HEK293 (cell line): ENCODE measurements around the gene CRACR2A.

Source experiments
- BCL11B ChIP-seq: fragments of 450-650 bp; formaldehyde crosslinking; IDR thresholded peaks from 2 replicates; pipeline ENCODE4 v1.5.1; 2016; ENCODE audit warnings: low read depth, missing biosample characterization, missing genetic modification characterization
- EGR2 ChIP-seq: fragments of 450-650 bp; formaldehyde crosslinking; IDR thresholded peaks from 2 replicates; pipeline ENCODE4 v1.5.1; 2016; ENCODE audit warnings: low read depth, missing biosample characterization, missing genetic modification characterization
- GLIS1 ChIP-seq: fragments of 450-650 bp; formaldehyde crosslinking; IDR thresholded peaks from 2 replicates; pipeline ENCODE4 v1.5.1; 2016; ENCODE audit warnings: missing biosample characterization, missing genetic modification characterization
- PRDM1 ChIP-seq: fragments of 450-650 bp; formaldehyde crosslinking; IDR thresholded peaks from 2 replicates; pipeline ENCODE4; 2016; ENCODE audit warnings: missing biosample characterization, missing genetic modification characterization
- SP7 ChIP-seq: fragments of 450-650 bp; formaldehyde crosslinking; IDR thresholded peaks from 2 replicates; pipeline ENCODE4 v1.5.1; 2016; ENCODE audit warnings: missing biosample characterization, missing genetic modification characterization
- TRIM28 ChIP-seq: IDR thresholded peaks from 2 replicates; pipeline ENCODE4 v1.6.1; 2011; ENCODE audit warnings: low read length, control low read depth, borderline replicate concordance
- TSHZ1 ChIP-seq: fragments of 450-650 bp; formaldehyde crosslinking; IDR thresholded peaks from 2 replicates; pipeline ENCODE4 v1.5.1; 2016; ENCODE audit warnings: missing biosample characterization, missing genetic modification characterization, borderline replicate concordance
- ZBTB21 ChIP-seq: fragments of 450-650 bp; formaldehyde crosslinking; IDR thresholded peaks from 2 replicates; pipeline ENCODE4 v1.5.1; 2017; ENCODE audit warnings: missing biosample characterization, missing genetic modification characterization
- ZFP37 ChIP-seq: fragments of 450-650 bp; formaldehyde crosslinking; IDR thresholded peaks from 2 replicates; pipeline ENCODE4 v1.5.1; 2016; ENCODE audit warnings: missing biosample characterization, missing genetic modification characterization
- ZFP41 ChIP-seq: fragments of 450-650 bp; formaldehyde crosslinking; IDR thresholded peaks from 2 replicates; pipeline ENCODE4 v1.5.1; 2016; ENCODE audit warnings: missing biosample characterization, missing genetic modification characterization, borderline replicate concordance
- ZNF121 ChIP-seq: fragments of 450-650 bp; formaldehyde crosslinking; IDR thresholded peaks from 2 replicates; pipeline ENCODE4 v1.5.1; 2016; ENCODE audit warnings: missing biosample characterization, missing genetic modification characterization
- ZNF138 ChIP-seq: fragments of 450-650 bp; formaldehyde crosslinking; IDR thresholded peaks from 2 replicates; pipeline ENCODE4 v1.5.1; 2016; ENCODE audit warnings: missing biosample characterization, missing genetic modification characterization, borderline replicate concordance
- ZNF146 ChIP-seq: fragments of 450-650 bp; formaldehyde crosslinking; IDR thresholded peaks from 2 replicates; pipeline ENCODE4 v1.5.1; 2016; ENCODE audit warnings: missing biosample characterization, missing genetic modification characterization
- ZNF2 ChIP-seq: fragments of 450-650 bp; formaldehyde crosslinking; IDR thresholded peaks from 2 replicates; pipeline ENCODE4 v1.5.1; 2016; ENCODE audit warnings: missing biosample characterization, missing genetic modification characterization
- ZNF24 ChIP-seq: fragments of 450-650 bp; formaldehyde crosslinking; IDR thresholded peaks from 2 replicates; pipeline ENCODE4 v1.5.1; 2016; ENCODE audit warnings: missing biosample characterization, missing genetic modification characterization
- ZNF248 ChIP-seq: fragments of 450-650 bp; formaldehyde crosslinking; IDR thresholded peaks from 2 replicates; pipeline ENCODE4 v1.5.1; 2017; ENCODE audit warnings: missing biosample characterization, missing genetic modification characterization
- ZNF280D ChIP-seq: fragments of 450-650 bp; formaldehyde crosslinking; IDR thresholded peaks from 2 replicates; pipeline ENCODE4 v1.5.1; 2016; ENCODE audit warnings: missing biosample characterization, missing genetic modification characterization
- ZNF354C ChIP-seq: fragments of 450-650 bp; formaldehyde crosslinking; IDR thresholded peaks from 2 replicates; pipeline ENCODE4 v1.5.1; 2016; ENCODE audit warnings: missing biosample characterization, missing genetic modification characterization, low read depth, borderline replicate concordance
- ZNF362 ChIP-seq: fragments of 450-650 bp; formaldehyde crosslinking; IDR thresholded peaks from 2 replicates; pipeline ENCODE4 v1.5.1; 2016; ENCODE audit warnings: missing biosample characterization, missing genetic modification characterization
- ZNF366 ChIP-seq: fragments of 450-650 bp; formaldehyde crosslinking; conservative IDR thresholded peaks from 2 replicates; pipeline ENCODE4 v1.5.1; 2016; ENCODE audit warnings: missing biosample characterization, missing genetic modification characterization
- ZNF416 ChIP-seq: fragments of 450-650 bp; formaldehyde crosslinking; IDR thresholded peaks from 2 replicates; pipeline ENCODE4 v1.5.1; 2016; ENCODE audit warnings: missing biosample characterization, missing genetic modification characterization
- ZNF426 ChIP-seq: fragments of 450-650 bp; formaldehyde crosslinking; IDR thresholded peaks from 2 replicates; pipeline ENCODE4 v1.5.1; 2017; ENCODE audit warnings: missing biosample characterization, missing genetic modification characterization, mild to moderate bottlenecking, inconsistent platforms, moderate library complexity
- ZNF558 ChIP-seq: fragments of 450-650 bp; formaldehyde crosslinking; IDR thresholded peaks from 2 replicates; pipeline ENCODE4 v1.5.1; 2016; ENCODE audit warnings: missing biosample characterization, missing genetic modification characterization
- ZNF596 ChIP-seq: fragments of 450-650 bp; IDR thresholded peaks from 2 replicates; pipeline ENCODE4 v1.5.0; 2018; ENCODE audit warnings: missing biosample characterization, mild to moderate bottlenecking, missing genetic modification characterization, moderate library complexity
- ZNF621 ChIP-seq: fragments of 450-650 bp; formaldehyde crosslinking; IDR thresholded peaks from 2 replicates; pipeline ENCODE4 v1.5.1; 2017; ENCODE audit warnings: missing biosample characterization, missing genetic modification characterization
- ZNF658 ChIP-seq: fragments of 450-650 bp; formaldehyde crosslinking; IDR thresholded peaks from 2 replicates; pipeline ENCODE4; 2016; ENCODE audit warnings: missing biosample characterization, missing genetic modification characterization
- ZNF704 ChIP-seq: fragments of 450-650 bp; formaldehyde crosslinking; IDR thresholded peaks from 2 replicates; pipeline ENCODE4 v1.5.1; 2016; ENCODE audit warnings: missing biosample characterization, missing genetic modification characterization
- ZNF76 ChIP-seq: fragments of 450-650 bp; formaldehyde crosslinking; IDR thresholded peaks from 2 replicates; pipeline ENCODE4; 2016; ENCODE audit warnings: low read depth, missing biosample characterization, missing genetic modification characterization, borderline replicate concordance
- ZNF768 ChIP-seq: fragments of 450-650 bp; formaldehyde crosslinking; IDR thresholded peaks from 2 replicates; pipeline ENCODE4 v1.5.1; 2018; ENCODE audit warnings: missing biosample characterization, mild to moderate bottlenecking, missing genetic modification characterization
- ZNF777 ChIP-seq: fragments of 450-650 bp; formaldehyde crosslinking; IDR thresholded peaks from 2 replicates; pipeline ENCODE4 v1.5.1; 2017; ENCODE audit warnings: missing biosample characterization, missing genetic modification characterization, borderline replicate concordance

The CRACR2A gene

GRCh38 chr12:3752741-3753486, at the start of gene CRACR2A (continued):
- TF ChIP-seq ZNF362 (no peak), BCL11B (no peak), ZNF280D (tag by site-specific recombination) (no peak), ZNF704 (no peak), TSHZ1 (tag by site-specific recombination) (no peak), ZNF76 (tag by site-specific recombination) (0 out of 2 replicates have a peak, but pooled peaks have one; percentile 24), ZNF138 (tag by site-specific recombination) (no peak), ZNF596 (tag by site-specific recombination) (no peak), ZNF121 (tag by site-specific recombination) (no peak), ZNF558 (tag by site-specific recombination) (no peak), ZNF146 (no peak), ZNF416 (tag by site-specific recombination) (no peak), SP7 (tag by site-specific recombination) (no peak; the same call in 1 of the 2 replicates), GLIS1 (tag by site-specific recombination) (peak; percentile 61; the same call in 1 of the 2 replicates), ZNF768 (tag by site-specific recombination) (no peak), ZNF354C (tag by site-specific recombination) (no peak), PRDM1 (tag by site-specific recombination) (no peak), ZNF426 (no peak), ZBTB21 (tag by site-specific recombination) (no peak), ZNF248 (tag by site-specific recombination) (no peak), ZNF366 (tag by site-specific recombination) (no peak), ZFP37 (no peak), TRIM28 (no peak), ZNF777 (tag by site-specific recombination) (no peak), ZNF24 (tag by site-specific recombination) (no peak), EGR2 (tag by site-specific recombination) (peak; percentile 81), ZNF2 (no peak), ZFP41 (tag by site-specific recombination) (no peak), ZNF658 (tag by site-specific recombination) (no peak), ZNF621 (tag by site-specific recombination) (no peak)
